Measurements from ENCODE around the gene STX8.
"Not testable (repeated sequence)": the region's sequence is repeated elsewhere in the genome, so short reads cannot be mapped to it uniquely, and the experiment has no call there.

STX8 gene

DNA sequence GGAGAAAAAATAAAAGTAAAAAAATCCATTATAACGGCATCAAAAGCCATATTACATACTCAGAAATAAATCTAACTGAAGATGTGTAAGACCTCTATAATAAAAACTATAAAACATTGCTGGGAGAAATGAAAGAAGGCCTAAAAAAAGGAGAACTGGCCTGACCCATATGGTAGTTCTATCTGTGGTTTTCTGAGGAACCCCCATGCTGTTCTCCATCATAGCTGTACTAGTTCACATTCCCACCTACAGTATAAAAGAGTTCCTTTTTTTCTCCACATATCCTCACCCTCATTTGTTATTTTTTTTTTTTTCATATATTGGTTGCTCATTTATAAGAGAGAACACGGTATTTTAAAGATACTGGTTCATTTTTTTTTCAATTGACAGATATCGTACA, 191.8 kb downstream of the STX8 start:
- Histone ChIP-seq H3K9ac (ENCODE audit: low read length) (no peak overlapping the region), H3K27me3 (replicated peaks; ENCODE audit: control insufficient read depth, insufficient read depth, low read length) (no peaks in the 10 kb centered on the region), H3K4me1 (ENCODE audit: control insufficient read depth, insufficient read depth, low read length) (peaks cover 3% of the 10 kb centered on the region), H3K4me3 (ENCODE audit: low read length) (no peak overlapping the region), H3K9me3 (ENCODE audit: control insufficient read depth, low read length) (no peaks in the 10 kb centered on the region), H3K36me3 (ENCODE audit: control insufficient read depth, insufficient read depth, low read length, severe bottlenecking) (no peaks in the 10 kb centered on the region)
- no peak for DNase-seq (ENCODE audit: low read depth)

DNA sequence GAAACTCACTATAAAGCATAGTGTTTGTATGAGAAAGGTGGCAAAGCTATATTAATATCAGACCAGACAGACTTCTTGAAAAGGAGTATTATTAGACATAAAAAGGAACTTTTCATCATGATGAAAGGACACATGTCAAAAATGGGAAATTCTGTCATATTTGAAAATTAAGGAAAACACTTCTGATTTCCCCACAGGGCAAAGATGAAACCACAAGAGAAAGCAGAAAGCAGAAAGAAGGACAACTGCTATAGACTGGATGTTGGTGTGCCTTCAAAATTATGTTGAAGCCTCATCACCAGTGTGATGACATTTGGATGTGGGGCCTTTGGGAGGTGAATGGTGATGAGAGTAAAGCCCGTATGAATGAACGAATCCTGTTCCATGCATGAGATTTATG, 193.0 kb downstream of the STX8 start:
- DNase-seq (ENCODE audit: low read depth), result no peak

DNA sequence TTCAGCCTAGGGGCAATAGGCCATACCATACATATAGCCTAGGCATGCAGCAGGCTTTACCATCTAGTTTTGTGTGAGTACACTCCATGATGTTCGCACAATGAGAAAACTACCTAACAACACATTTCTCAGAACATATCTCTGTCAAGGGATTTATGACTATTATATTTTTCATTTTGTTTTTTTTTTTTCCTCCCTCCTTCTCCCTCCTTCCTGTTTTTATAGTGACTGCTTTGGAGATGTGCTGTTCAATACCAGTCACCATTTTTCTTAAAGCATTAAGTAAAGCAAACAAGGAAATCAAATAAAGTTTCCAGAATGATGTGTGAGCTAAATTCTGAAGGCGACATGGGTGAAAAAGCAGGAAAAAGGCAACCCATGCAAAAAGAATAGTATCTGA, 194.6 kb downstream of the STX8 start:
- H3K9ac ChIP-seq (ENCODE audit: low read length), result no peak overlapping the region
- no peaks in the 10 kb centered on the region for H3K9me3 ChIP-seq (ENCODE audit: control insufficient read depth, low read length)
- H3K27me3 ChIP-seq (replicated peaks; ENCODE audit: control insufficient read depth, insufficient read depth, low read length), result no peaks in the 10 kb centered on the region
- H3K4me1 ChIP-seq (ENCODE audit: control insufficient read depth, insufficient read depth, low read length), result no peaks in the 10 kb centered on the region
- H3K36me3 ChIP-seq (ENCODE audit: control insufficient read depth, insufficient read depth, low read length, severe bottlenecking), result peaks cover 4% of the 10 kb centered on the region
- peak; percentile 23 for DNase-seq (ENCODE audit: low read depth)
- H3K4me3 ChIP-seq (ENCODE audit: low read length), result no peak overlapping the region

More for the DNA sequence above, 193.0 kb downstream of the STX8 start:
- no peaks in the 10 kb centered on the region for H3K27me3 ChIP-seq (replicated peaks; ENCODE audit: control insufficient read depth, insufficient read depth, low read length)
- no peak overlapping the region for H3K9ac ChIP-seq (ENCODE audit: low read length)
- H3K4me3 ChIP-seq (ENCODE audit: low read length), result no peak overlapping the region
- no peaks in the 10 kb centered on the region for H3K9me3 ChIP-seq (ENCODE audit: control insufficient read depth, low read length)
- no peaks in the 10 kb centered on the region for H3K4me1 ChIP-seq (ENCODE audit: control insufficient read depth, insufficient read depth, low read length)
- no peaks in the 10 kb centered on the region for H3K36me3 ChIP-seq (ENCODE audit: control insufficient read depth, insufficient read depth, low read length, severe bottlenecking)

DNA sequence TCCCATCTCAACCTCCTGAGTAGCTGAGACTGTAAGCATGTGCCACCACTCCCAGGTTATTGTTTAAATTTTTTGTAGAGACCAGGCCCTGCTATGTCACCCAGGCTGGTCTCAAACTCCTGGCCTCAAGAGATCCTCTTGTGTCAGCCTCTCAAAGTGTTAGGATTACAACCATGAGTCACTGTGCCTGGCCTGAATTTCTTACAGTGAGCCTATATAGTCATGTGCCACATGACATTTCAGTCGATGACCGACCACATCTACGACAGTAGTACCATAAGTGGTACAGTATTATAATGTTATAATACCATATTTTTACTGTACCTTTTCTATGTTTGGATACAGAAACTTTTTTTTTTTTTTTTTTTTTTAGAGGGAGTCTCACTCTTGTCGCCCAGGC, 195.3 kb downstream of the STX8 start:
- Histone ChIP-seq H3K36me3 (ENCODE audit: control insufficient read depth, insufficient read depth, low read length, severe bottlenecking) (peaks cover 4% of the 10 kb centered on the region), H3K9me3 (ENCODE audit: control insufficient read depth, low read length) (no peaks in the 10 kb centered on the region), H3K4me1 (ENCODE audit: control insufficient read depth, insufficient read depth, low read length) (peaks cover 1% of the 10 kb centered on the region), H3K4me3 (ENCODE audit: low read length) (no peak overlapping the region), H3K9ac (ENCODE audit: low read length) (no peak overlapping the region), H3K27me3 (replicated peaks; ENCODE audit: control insufficient read depth, insufficient read depth, low read length) (no peaks in the 10 kb centered on the region)
- no peak for DNase-seq (ENCODE audit: low read depth)

DNA sequence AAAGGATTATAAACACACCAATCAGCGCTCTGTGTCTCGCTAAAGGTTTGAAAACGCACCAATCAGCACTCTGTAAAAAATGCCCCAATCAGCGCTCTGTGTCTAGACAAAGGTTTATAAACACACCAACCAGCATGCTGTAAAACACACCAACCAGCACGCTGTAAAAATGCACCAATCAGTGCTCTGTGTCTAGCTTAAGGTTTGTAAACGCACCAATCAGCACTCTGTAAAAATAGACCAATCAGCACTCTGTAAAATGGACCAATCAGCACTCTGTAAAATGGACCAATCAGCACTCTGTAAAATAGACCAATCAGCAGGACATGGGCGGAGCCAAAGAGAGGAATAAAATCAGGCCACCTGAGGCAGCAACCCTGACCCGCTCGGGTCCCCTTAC, 199.4 kb downstream of the STX8 start:
- not testable (repeated sequence) for H3K4me1 ChIP-seq (ENCODE audit: control insufficient read depth, insufficient read depth, low read length)

DNA sequence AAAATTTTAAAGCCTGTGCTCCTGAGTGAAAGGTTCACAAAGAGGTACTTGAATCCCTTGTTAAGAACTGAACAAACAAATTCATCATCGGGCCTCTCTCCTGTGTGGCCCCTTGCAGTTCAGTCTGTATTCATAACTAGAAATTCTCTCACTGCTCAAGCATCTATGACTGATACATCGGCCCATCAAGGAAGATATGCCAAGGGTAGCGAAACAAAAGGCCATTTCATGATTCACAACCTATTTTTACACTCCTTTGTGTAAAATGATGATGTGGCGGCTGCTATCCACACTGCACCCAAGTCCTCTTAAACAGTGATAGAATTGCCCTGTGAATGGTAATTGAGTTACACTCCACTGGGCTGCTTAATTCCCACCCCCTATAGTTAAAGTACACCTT, 204.6 kb downstream of the STX8 start:
- H3K9me3 ChIP-seq (ENCODE audit: control insufficient read depth, low read length), result no peaks in the 10 kb centered on the region

More for the DNA sequence above, 199.4 kb downstream of the STX8 start:
- H3K27me3 ChIP-seq (replicated peaks; ENCODE audit: control insufficient read depth, insufficient read depth, low read length); H3K9me3 ChIP-seq (ENCODE audit: control insufficient read depth, low read length); DNase-seq (ENCODE audit: low read depth); H3K4me3 ChIP-seq (ENCODE audit: low read length); H3K36me3 ChIP-seq (ENCODE audit: control insufficient read depth, insufficient read depth, low read length, severe bottlenecking); H3K9ac ChIP-seq (ENCODE audit: low read length): not testable (repeated sequence)

DNA sequence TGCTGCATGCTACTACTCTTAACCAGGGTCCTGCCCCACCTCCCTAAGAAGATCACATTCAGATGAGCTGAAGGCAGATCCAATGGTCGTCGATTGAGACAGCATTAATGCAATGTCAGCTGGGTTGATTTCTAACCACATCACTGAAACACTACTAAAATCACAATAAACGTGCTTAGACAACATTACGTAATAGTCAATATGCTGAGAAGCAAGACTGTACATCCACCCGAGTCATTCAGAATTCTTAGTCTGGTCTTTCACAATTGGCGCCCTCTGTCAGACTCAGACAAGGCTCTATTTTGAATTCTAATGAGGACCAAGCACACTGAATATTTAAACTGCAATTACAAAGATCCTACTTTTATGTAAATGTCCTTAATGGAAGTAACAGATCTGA, 205.2 kb downstream of the STX8 start:
- no peak overlapping the region for H3K9ac ChIP-seq (ENCODE audit: low read length)
- no peak overlapping the region for H3K4me3 ChIP-seq (ENCODE audit: low read length)
- no peaks in the 10 kb centered on the region for H3K36me3 ChIP-seq (ENCODE audit: control insufficient read depth, insufficient read depth, low read length, severe bottlenecking)
- H3K9me3 ChIP-seq (ENCODE audit: control insufficient read depth, low read length), result no peaks in the 10 kb centered on the region
- H3K4me1 ChIP-seq (ENCODE audit: control insufficient read depth, insufficient read depth, low read length), result peaks cover 25% of the 10 kb centered on the region
- peak; percentile 67 for DNase-seq (ENCODE audit: low read depth)
- H3K27me3 ChIP-seq (replicated peaks; ENCODE audit: control insufficient read depth, insufficient read depth, low read length), result no peaks in the 10 kb centered on the region

More for the DNA sequence above, 204.6 kb downstream of the STX8 start:
- peak; percentile 56 for DNase-seq (ENCODE audit: low read depth)
- Histone ChIP-seq H3K4me3 (ENCODE audit: low read length) (no peak overlapping the region), H3K36me3 (ENCODE audit: control insufficient read depth, insufficient read depth, low read length, severe bottlenecking) (no peaks in the 10 kb centered on the region), H3K4me1 (ENCODE audit: control insufficient read depth, insufficient read depth, low read length) (peaks cover 25% of the 10 kb centered on the region), H3K9ac (ENCODE audit: low read length) (no peak overlapping the region), H3K27me3 (replicated peaks; ENCODE audit: control insufficient read depth, insufficient read depth, low read length) (no peaks in the 10 kb centered on the region)

DNA sequence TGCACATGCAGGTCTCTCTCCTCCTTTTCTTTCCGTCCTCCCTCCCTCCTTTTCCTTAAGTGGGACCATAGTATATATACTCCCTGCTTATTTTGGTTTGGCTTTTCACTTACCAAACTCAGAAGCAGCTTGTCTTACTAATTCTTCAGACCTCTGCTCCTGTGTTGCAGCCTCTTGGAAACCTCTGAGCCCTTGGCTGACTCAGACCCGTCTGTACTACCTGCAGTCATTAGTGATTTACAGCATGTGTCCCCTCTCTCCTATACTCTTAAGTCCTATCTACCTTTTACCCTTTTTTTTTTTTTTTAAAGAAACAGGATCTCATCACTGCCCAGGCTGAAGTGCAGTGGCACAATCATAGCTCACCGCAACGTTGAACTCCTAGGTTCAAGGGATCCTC, 207.0 kb downstream of the STX8 start:
- no peaks in the 10 kb centered on the region for H3K27me3 ChIP-seq (replicated peaks; ENCODE audit: control insufficient read depth, insufficient read depth, low read length)
- H3K36me3 ChIP-seq (ENCODE audit: control insufficient read depth, insufficient read depth, low read length, severe bottlenecking), result no peaks in the 10 kb centered on the region
- H3K4me3 ChIP-seq (ENCODE audit: low read length), result no peak overlapping the region
- no peak for DNase-seq (ENCODE audit: low read depth)
- H3K4me1 ChIP-seq (ENCODE audit: control insufficient read depth, insufficient read depth, low read length), result peaks cover 29% of the 10 kb centered on the region
- H3K9ac ChIP-seq (ENCODE audit: low read length), result no peak overlapping the region
- no peaks in the 10 kb centered on the region for H3K9me3 ChIP-seq (ENCODE audit: control insufficient read depth, low read length)

DNA sequence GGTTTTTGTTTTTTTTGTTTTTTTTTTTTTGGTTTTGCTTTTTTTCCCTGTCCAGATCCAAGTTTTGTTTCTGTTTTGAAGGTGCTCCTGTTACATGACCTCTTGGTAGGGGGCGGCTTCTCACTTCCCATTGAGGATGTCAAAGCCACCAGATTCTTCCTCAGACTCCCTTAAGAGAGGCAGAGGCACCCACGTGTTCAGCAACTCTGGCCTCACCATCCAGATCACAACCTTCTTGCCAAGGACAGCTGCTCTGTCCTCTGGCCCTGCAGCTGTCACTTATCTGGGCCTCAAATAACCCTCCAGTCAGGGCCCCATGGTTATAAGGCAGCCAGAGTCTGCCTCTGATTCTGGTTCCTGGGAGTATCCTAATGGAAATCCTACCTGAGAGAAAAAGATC, 208.5 kb downstream of the STX8 start:
- no peak for DNase-seq (ENCODE audit: low read depth)
- no peak overlapping the region for H3K4me3 ChIP-seq (ENCODE audit: low read length)
- H3K4me1 ChIP-seq (ENCODE audit: control insufficient read depth, insufficient read depth, low read length), result peaks cover 29% of the 10 kb centered on the region
- H3K9me3 ChIP-seq (ENCODE audit: control insufficient read depth, low read length), result no peaks in the 10 kb centered on the region
- H3K27me3 ChIP-seq (replicated peaks; ENCODE audit: control insufficient read depth, insufficient read depth, low read length), result no peaks in the 10 kb centered on the region
- no peak overlapping the region for H3K9ac ChIP-seq (ENCODE audit: low read length)
- no peaks in the 10 kb centered on the region for H3K36me3 ChIP-seq (ENCODE audit: control insufficient read depth, insufficient read depth, low read length, severe bottlenecking)

DNA sequence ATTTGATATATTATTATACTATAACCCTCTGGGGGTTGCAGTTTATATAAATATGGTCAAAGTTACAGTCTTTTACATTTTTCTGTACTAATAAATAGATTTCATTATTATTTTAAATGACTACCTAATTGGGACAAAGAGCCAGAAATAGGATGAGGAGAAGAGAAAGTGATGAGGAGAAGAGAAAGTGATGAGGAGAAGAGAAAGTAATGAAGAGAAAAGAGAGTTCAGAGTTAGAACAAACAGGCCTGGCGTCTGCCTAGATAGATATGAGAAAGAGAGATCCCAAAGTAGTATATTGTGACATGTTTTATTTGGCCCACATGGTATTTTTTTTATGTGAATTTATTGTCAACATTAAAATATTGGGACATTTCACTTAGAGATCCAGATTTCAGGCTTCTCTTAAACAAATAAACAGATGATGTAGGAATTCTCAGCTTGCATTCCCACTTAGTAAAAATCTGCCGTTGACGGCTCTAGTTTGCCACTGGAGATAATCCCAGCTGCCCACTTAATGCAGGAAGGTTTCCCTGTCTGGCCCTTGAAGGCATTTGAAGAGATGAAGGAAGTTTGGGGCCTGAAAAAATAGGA, 210.7 kb downstream of the STX8 start:
- no peak overlapping the region for H3K9ac ChIP-seq (ENCODE audit: low read length)
- peaks cover 38% of the 10 kb centered on the region for H3K4me1 ChIP-seq (ENCODE audit: control insufficient read depth, insufficient read depth, low read length)
- DNase-seq (ENCODE audit: low read depth), result peak; percentile 59
- H3K27me3 ChIP-seq (replicated peaks; ENCODE audit: control insufficient read depth, insufficient read depth, low read length), result no peaks in the 10 kb centered on the region
- H3K36me3 ChIP-seq (ENCODE audit: control insufficient read depth, insufficient read depth, low read length, severe bottlenecking), result no peaks in the 10 kb centered on the region
- H3K9me3 ChIP-seq (ENCODE audit: control insufficient read depth, low read length), result no peaks in the 10 kb centered on the region
- H3K4me3 ChIP-seq (ENCODE audit: low read length), result no peak overlapping the region

DNA sequence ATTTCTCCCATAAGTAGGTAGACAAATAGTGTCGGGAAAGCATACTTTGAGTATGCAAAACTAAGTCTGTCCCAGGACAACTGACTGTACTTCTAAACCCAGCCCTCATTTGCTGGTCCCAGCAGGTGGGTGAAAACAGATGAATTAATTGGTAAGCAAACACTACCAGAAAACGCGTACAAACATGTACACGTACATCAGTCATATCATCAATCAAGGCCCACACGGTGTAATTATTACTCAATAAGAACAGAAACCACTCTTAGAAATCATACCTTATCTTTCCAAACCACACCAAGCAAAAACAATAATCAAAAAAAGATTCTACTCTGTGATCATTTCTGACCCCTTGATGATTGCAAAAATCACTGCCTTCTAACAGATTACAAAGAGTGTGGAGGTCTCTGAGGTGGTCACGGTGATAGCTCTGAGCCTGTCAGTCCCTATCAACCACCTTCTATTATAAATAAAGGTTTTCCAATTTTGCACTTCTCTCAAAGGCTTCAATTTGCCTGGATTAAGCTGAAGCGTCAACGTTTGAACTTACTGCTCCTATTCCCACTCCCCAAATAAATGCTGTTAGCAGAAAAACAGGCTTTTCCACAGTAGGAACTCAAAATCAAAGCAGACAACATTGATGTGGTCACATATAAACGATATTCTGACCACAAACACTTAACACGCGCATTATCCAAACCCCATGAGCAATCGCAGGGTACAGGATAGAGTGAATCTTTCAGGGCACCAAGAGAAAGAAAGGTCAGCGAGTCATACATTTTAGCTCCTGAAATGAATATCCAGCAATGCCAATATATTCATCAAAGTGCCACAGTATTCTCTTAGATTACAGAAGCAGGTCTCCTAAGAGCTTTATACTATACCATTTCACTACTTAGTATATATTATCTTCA, 211.9 kb downstream of the STX8 start:
- Histone ChIP-seq H3K4me3 (ENCODE audit: low read length) (no peak overlapping the region), H3K36me3 (ENCODE audit: control insufficient read depth, insufficient read depth, low read length, severe bottlenecking) (no peaks in the 10 kb centered on the region), H3K9me3 (ENCODE audit: control insufficient read depth, low read length) (no peaks in the 10 kb centered on the region), H3K27me3 (replicated peaks; ENCODE audit: control insufficient read depth, insufficient read depth, low read length) (no peaks in the 10 kb centered on the region), H3K4me1 (ENCODE audit: control insufficient read depth, insufficient read depth, low read length) (peaks cover 43% of the 10 kb centered on the region), H3K9ac (ENCODE audit: low read length) (no peak overlapping the region)
- DNase-seq (ENCODE audit: low read depth), result no peak

Data from adipocyte (in vitro differentiated cells).